Endothelial cell of umbilical vein (primary cell): ENCODE measurements around the gene RAD50. TPM values are rescaled to one million over a fixed set of nuclear protein-coding genes. Genes with fewer than 3 reads are reported as not detected.

ENCODE experiments used
- BruUV-seq: library from RNA; stranded (reverse); fragments of 400-500 nt; replicated peaks from 2 replicates; lab custom pipeline; 2021; lab: Mats Ljungman, UMichigan
- CTCF ChIA-PET: fragments of 300-600, 350-600 bp; sonication (Branson Sonifier 250); formaldehyde crosslinking; loops from one replicate; lab custom pipeline; 2021; ENCODE audit warnings: antibody characterized with exemption, inconsistent platforms; lab: Charles Lee
- POLR2A ChIA-PET: fragments of 300-600, 350-600 bp; sonication (Branson Sonifier 250); formaldehyde crosslinking; loops from one replicate; lab custom pipeline; 2021; ENCODE audit warnings: antibody characterized with exemption, inconsistent platforms; lab: Charles Lee
- DNase-seq: peaks from one replicate; pipeline ENCODE4 v3.0.0-alpha.2; 2011; ENCODE audit warnings: low read depth, low spot score
- FAIRE-seq: peaks from 2 replicates; lab custom pipeline; 2011; peaks lifted over from hg19 to GRCh38; lab: Jason Lieb, UNC
- H2AFZ ChIP-seq: 2 replicates; pipeline ENCODE4 v1.6.0; 2012; ENCODE audit warnings: low read depth, low read length, control low read depth, inconsistent platforms
- H3K27ac ChIP-seq: 2 replicates; pipeline ENCODE4 v1.5.1; 2011; ENCODE audit warnings: low read depth, mild to moderate bottlenecking, control low read depth, low read length, moderate library complexity; ENCODE audit not compliant: insufficient read depth
- H3K27me3 ChIP-seq, 2 experiments: 2 replicates each; pipeline versions ENCODE4 v1.6.0 to v1.6.1; 2011; ENCODE audit warnings: low read length in 2 of 2, mixed read lengths in 1 of 2; ENCODE audit not compliant: control insufficient read depth in 2 of 2, insufficient read depth in 2 of 2
- H3K36me3 ChIP-seq, 2 experiments: 2 replicates in 1 of 2; 3 replicates in 1 of 2; pipeline ENCODE4 v1.5.1; 2011; ENCODE audit warnings: low read length in 2 of 2, mild to moderate bottlenecking in 1 of 2, moderate library complexity in 1 of 2; ENCODE audit not compliant: control insufficient read depth in 2 of 2, insufficient read depth in 2 of 2; ENCODE audit errors: extremely low read depth in 1 of 2
- H3K4me1 ChIP-seq: 3 replicates; pipeline ENCODE4 v1.5.1; 2011; ENCODE audit warnings: mild to moderate bottlenecking, low read length; ENCODE audit not compliant: control insufficient read depth, insufficient read depth; ENCODE audit errors: extremely low read depth
- H3K4me2 ChIP-seq: 2 replicates; pipeline ENCODE4 v1.6.1; 2011; ENCODE audit warnings: low read length, control low read depth, mixed read lengths; ENCODE audit not compliant: insufficient read depth
- H3K4me3 ChIP-seq, 3 experiments: fragments of 200-600 bp in 1 of 3; sonication (generic), shearing (Covaris generic) in 1 of 3; replicated peaks in 1 of 3; 2 replicates each; pipeline ENCODE4 v1.5.1; 2011 to 2016; ENCODE audit warnings: control low read depth in 3 of 3, low read length in 3 of 3, mild to moderate bottlenecking in 2 of 3, inconsistent platforms in 1 of 3, low read depth in 1 of 3, moderate library complexity in 1 of 3; ENCODE audit not compliant: insufficient read depth in 1 of 3
- H3K79me2 ChIP-seq: 2 replicates; pipeline ENCODE4 v1.6.0; 2012; ENCODE audit warnings: low read length, inconsistent platforms; ENCODE audit not compliant: control insufficient read depth, insufficient read depth
- H3K9ac ChIP-seq: replicated peaks from 2 replicates; pipeline ENCODE3; 2011; ENCODE audit warnings: low read length, control low read depth; ENCODE audit not compliant: insufficient read depth; ENCODE audit errors: extremely low read depth
- H3K9me1 ChIP-seq: replicated peaks from 3 replicates; pipeline ENCODE4 v1.6.0; 2011; ENCODE audit warnings: mild to moderate bottlenecking, low read length; ENCODE audit not compliant: control insufficient read depth, insufficient read depth; ENCODE audit errors: extremely low read depth
- H3K9me3 ChIP-seq: replicated peaks from 2 replicates; pipeline ENCODE4 v1.5.1; 2012; ENCODE audit warnings: low read length, inconsistent platforms; ENCODE audit not compliant: control insufficient read depth, insufficient read depth
- H4K20me1 ChIP-seq: replicated peaks from 2 replicates; pipeline ENCODE3; 2011; ENCODE audit warnings: mild to moderate bottlenecking, low read length; ENCODE audit not compliant: control insufficient read depth, insufficient read depth; ENCODE audit errors: extremely low read depth
- CTCF ChIP-seq, 2 donors: IDR thresholded peaks; 1 replicate in 1 of 2; 2 replicates in 1 of 2; pipeline ENCODE4 v1.5.1; 2011; ENCODE audit warnings: low read length in 2 of 2, mild to moderate bottlenecking in 2 of 2, moderate library complexity in 2 of 2, control low read depth in 1 of 2, inconsistent platforms in 1 of 2, low read depth in 1 of 2; ENCODE audit not compliant: insufficient read depth in 1 of 2; ENCODE audit errors: extremely low read depth in 1 of 2
- FOS ChIP-seq: IDR thresholded peaks from 2 replicates; pipeline ENCODE4 v1.6.1; 2011; ENCODE audit warnings: mild to moderate bottlenecking, low read length, moderate library complexity, borderline replicate concordance; ENCODE audit not compliant: insufficient read depth
- GATA2 ChIP-seq: IDR thresholded peaks from 2 replicates; pipeline ENCODE4 v1.7.0; 2011; ENCODE audit warnings: low read depth, mild to moderate bottlenecking, moderate library complexity, mixed read lengths, low read length; ENCODE audit not compliant: insufficient read length, insufficient read depth
- JUN ChIP-seq: IDR thresholded peaks from 2 replicates; pipeline ENCODE4 v1.6.1; 2011; ENCODE audit warnings: borderline replicate concordance, low read depth; ENCODE audit not compliant: insufficient read length, insufficient read depth
- MAX ChIP-seq: IDR thresholded peaks from 2 replicates; pipeline ENCODE4 v1.6.1; 2011; ENCODE audit not compliant: insufficient read depth, insufficient read length
- POLR2A ChIP-seq: IDR thresholded peaks from 2 replicates; pipeline ENCODE4 v1.6.1; 2012; ENCODE audit warnings: low read depth, mild to moderate bottlenecking, control low read depth, low read length
- POLR2AphosphoS5 ChIP-seq: IDR thresholded peaks from 2 replicates; pipeline ENCODE4 v1.6.1; 2012; ENCODE audit warnings: low read depth, mild to moderate bottlenecking, control low read depth, low read length, moderate library complexity; ENCODE audit not compliant: insufficient read depth
- dilution Hi-C: fragments of 300-500 bp; cut with MboI; formaldehyde crosslinking; loops from one replicate; pipeline ENCODE4 v1.15.0; 2019; ENCODE audit warnings: low sequenced_read_pairs; ENCODE audit not compliant: extremely low pct_ligation_motif_present
- intact Hi-C: fragments of 100-400 bp; cut with micrococcal nuclease; formaldehyde crosslinking; loops from one replicate; pipeline ENCODE4 v1.10.0; 2022
- polyA plus RNA-seq, 4 experiments: library from polyadenylated mRNA; depleted of rRNA in 3 of 4; stranded (reverse) in 3 of 4; unstranded in 1 of 4; fragments of >200 nt; gene quantifications; 2 replicates each; pipeline versions ENCODE4 v1.2.1 to v1.2.3, GENCODE V29; 2011 to 2012; ENCODE audit warnings: missing spikeins in 1 of 4
- total RNA-seq: library from RNA; stranded (reverse); gene quantifications from 2 replicates; pipeline ENCODE4 v1.2.3, GENCODE V29; 2021

The RAD50 gene
- total and polyA plus RNA-seq, 2 donors (not counting 3 experiments of a cell fraction or from before 2014, with no cell fraction given) = 6.1 to 20.4 TPM

GRCh38 chr5:132526974-132527564, 29.7 kb upstream of the RAD50 start:
- no peak overlapping the region for H3K27ac ChIP-seq
- H4K20me1 ChIP-seq = no peaks in the 10 kb centered on the region
- no peaks in the 10 kb centered on the region for H3K4me1 ChIP-seq
- no peak overlapping the region for H3K9ac ChIP-seq
- H3K36me3 ChIP-seq = no peaks in the 10 kb centered on the region
- ChIA-PET POLR2A (no interaction called here), CTCF (interaction anchor here (0.6 to 3.8 kb wide), 41 partner anchors 9 to 356 kb away, joined by 3 to 42 read pairs (median 5); partner anchors contain the start of genes CCNI2, GDF9, IRF1 and KIF3A)
- H3K9me3 ChIP-seq = no peaks in the 10 kb centered on the region
- FAIRE-seq = no peak
- no TSS peak for BruUV-seq
- H3K4me2 ChIP-seq = no peak overlapping the region
- peaks cover 7 to 9% of the 10 kb centered on the region in 2 experiments for H3K27me3 ChIP-seq
- no peak overlapping the region for H3K4me3 ChIP-seq
- no peak for DNase-seq
- dilution Hi-C loops = no loop called here
- H2AFZ ChIP-seq = no peak overlapping the region
- H3K79me2 ChIP-seq = no peaks in the 10 kb centered on the region
- intact Hi-C loops = loop anchor here (1.0 to 5.0 kb wide), 4 partner anchors 185 to 356 kb away; no protein-coding TSS in a partner anchor
- TF ChIP-seq CTCF (IDR thresholded peaks at IDR 0.05; ENCODE audit: extremely low read depth in 1 of 2, insufficient read depth in 1 of 2, low read depth in 1 of 2, low read length in 2 of 2) (no peak), FOS (no peak), POLR2AphosphoS5 (no peak), JUN (no peak), MAX (no peak), POLR2A (no peak), GATA2 (no peak)
- H3K9me1 ChIP-seq = no peaks in the 10 kb centered on the region
